Upper lobe of right lung (tissue), 1 donor: ENCODE data around the gene KPNA4. TPM values are rescaled to one million over a fixed set of nuclear protein-coding genes. Genes with fewer than 3 reads are reported as not detected.

Source experiments
- ATAC-seq: fragments of 200-7000 bp; cut with Tn5 transposase; one replicate; pipeline ENCODE4 v1.9.1; 2020; ENCODE audit warnings: mild to moderate bottlenecking, moderate library complexity
- DNase-seq: peaks from one replicate; pipeline ENCODE4 v3.0.0-alpha.2; 2020
- H3K27ac ChIP-seq: fragments of 200-600 bp; one replicate; pipeline ENCODE4 v1.8.0; 2022
- H3K27me3 ChIP-seq: fragments of 200-600 bp; one replicate; pipeline ENCODE4 v1.8.0; 2022; ENCODE audit warnings: mild to moderate bottlenecking
- H3K36me3 ChIP-seq: fragments of 200-600 bp; one replicate; pipeline ENCODE4 v1.8.0; 2022
- H3K4me1 ChIP-seq: fragments of 200-600 bp; one replicate; pipeline ENCODE4 v1.8.0; 2022
- H3K4me3 ChIP-seq: fragments of 200-600 bp; one replicate; pipeline ENCODE4 v1.8.0; 2022; ENCODE audit warnings: mild to moderate bottlenecking
- H3K9me3 ChIP-seq: fragments of 200-600 bp; one replicate; pipeline ENCODE4 v1.8.0; 2022
- intact Hi-C: fragments of 100-400 bp; cut with DNase I; formaldehyde crosslinking; loops from one replicate; pipeline ENCODE4 v1.11.0; 2022
- total RNA-seq: library from RNA; stranded (reverse); fragmentation: NEBNext Ultra II Directional; extraction: Animal tissue kit (Norgen Biotek cat#: 25700); gene quantifications from one replicate; pipeline ENCODE4 v1.2.1, GENCODE V29; 2021
- TF ChIP-seq, protein P1 (sequence below): fragments of 200-600 bp; IDR thresholded peaks from one replicate; pipeline ENCODE4 v1.8.0; 2022; ENCODE audit warnings: antibody characterized with exemption
- donor health status: DM: no; HTN: yes; CAD: no; lungs with severe emphysema.

Gene KPNA4
- total RNA-seq, 1 donor from 2014 or later: 56.3 TPM

- TF ChIP-seq, protein P1, sequence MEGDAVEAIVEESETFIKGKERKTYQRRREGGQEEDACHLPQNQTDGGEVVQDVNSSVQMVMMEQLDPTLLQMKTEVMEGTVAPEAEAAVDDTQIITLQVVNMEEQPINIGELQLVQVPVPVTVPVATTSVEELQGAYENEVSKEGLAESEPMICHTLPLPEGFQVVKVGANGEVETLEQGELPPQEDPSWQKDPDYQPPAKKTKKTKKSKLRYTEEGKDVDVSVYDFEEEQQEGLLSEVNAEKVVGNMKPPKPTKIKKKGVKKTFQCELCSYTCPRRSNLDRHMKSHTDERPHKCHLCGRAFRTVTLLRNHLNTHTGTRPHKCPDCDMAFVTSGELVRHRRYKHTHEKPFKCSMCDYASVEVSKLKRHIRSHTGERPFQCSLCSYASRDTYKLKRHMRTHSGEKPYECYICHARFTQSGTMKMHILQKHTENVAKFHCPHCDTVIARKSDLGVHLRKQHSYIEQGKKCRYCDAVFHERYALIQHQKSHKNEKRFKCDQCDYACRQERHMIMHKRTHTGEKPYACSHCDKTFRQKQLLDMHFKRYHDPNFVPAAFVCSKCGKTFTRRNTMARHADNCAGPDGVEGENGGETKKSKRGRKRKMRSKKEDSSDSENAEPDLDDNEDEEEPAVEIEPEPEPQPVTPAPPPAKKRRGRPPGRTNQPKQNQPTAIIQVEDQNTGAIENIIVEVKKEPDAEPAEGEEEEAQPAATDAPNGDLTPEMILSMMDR: no peak
- intact Hi-C loops: no loop called here
- H3K27ac ChIP-seq: no peak overlapping the region
- ATAC-seq (no peak), DNase-seq (no peak)
- H3K4me1 ChIP-seq: peaks cover 14% of the 10 kb centered on the region
- no peaks in the 10 kb centered on the region for H3K36me3 ChIP-seq
- H3K4me3 ChIP-seq: no peak overlapping the region
- H3K9me3 ChIP-seq: no peaks in the 10 kb centered on the region
- H3K27me3 ChIP-seq: no peaks in the 10 kb centered on the region
These were observed 4.7 kb upstream of the KPNA4 start for GRCh38 chr3:160569894-160570652.

DNA sequence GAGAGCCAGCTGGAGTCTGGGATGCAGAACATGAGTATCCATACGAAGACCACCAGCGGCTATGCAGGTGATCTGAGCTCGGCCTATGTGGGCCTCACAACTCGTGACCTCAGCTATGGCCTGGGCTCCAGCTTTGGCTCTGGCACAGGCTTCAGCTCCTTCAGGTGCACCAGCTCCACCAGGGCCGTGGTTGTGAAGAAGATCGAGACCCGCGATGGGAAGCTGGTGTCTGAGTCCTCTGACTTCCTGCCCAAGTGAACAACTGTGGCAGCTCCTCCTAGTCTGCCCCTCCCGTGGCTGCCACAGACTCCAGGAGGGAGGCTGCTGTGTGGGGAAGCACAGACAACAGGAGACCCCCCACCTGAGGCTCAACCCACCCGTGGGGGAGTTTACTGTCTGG, 3.6 kb upstream of the KPNA4 start:
- TF ChIP-seq, protein P1: no peak
- intact Hi-C loops: no loop called here

DNA sequence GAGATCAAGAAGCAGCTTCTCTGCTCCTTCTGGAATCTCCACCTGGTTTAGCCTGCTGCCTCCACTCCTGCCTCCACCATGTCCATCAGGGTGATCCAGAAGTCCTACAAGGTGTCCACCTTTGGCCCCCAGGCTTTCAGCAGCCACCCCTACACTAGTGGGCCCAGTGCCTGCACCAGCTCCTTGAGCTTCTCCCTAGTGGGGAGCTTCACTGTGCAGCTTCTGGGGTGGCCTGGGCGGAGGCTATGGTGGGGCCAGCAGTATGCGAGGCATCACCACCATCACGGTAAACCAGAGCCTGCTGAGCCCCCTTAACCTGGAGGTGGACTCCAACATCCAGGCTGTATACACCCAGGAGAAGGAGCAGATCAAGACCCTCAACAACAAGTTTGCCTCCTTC, 2.4 kb upstream of the KPNA4 start:
- ATAC-seq (no peak), DNase-seq (peak; percentile 56)
- Histone ChIP-seq H3K9me3 (no peaks in the 10 kb centered on the region), H3K4me1 (peaks cover 28% of the 10 kb centered on the region), H3K36me3 (no peaks in the 10 kb centered on the region), H3K27me3 (no peaks in the 10 kb centered on the region), H3K27ac (no peak overlapping the region), H3K4me3 (no peak overlapping the region)
- intact Hi-C loops: no loop called here
- TF ChIP-seq, protein P1: no peak

More for the DNA sequence above, 3.6 kb upstream of the KPNA4 start:
- DNase-seq: peak; percentile 57
- no peaks in the 10 kb centered on the region for H3K9me3 ChIP-seq
- peaks cover 16% of the 10 kb centered on the region for H3K4me1 ChIP-seq
- no peak for ATAC-seq
- H3K36me3 ChIP-seq: no peaks in the 10 kb centered on the region
- H3K27me3 ChIP-seq: no peaks in the 10 kb centered on the region
- no peak overlapping the region for H3K4me3 ChIP-seq
- no peak overlapping the region for H3K27ac ChIP-seq

GRCh38 chr3:160566499-160566898, 1.1 kb upstream of the KPNA4 start:
- Histone ChIP-seq H3K27me3 (no peaks in the 10 kb centered on the region), H3K27ac (peak overlapping the region; percentile 98), H3K9me3 (no peaks in the 10 kb centered on the region), H3K36me3 (no peaks in the 10 kb centered on the region), H3K4me1 (peaks cover 41% of the 10 kb centered on the region), H3K4me3 (peak overlapping the region; percentile 84)
- TF ChIP-seq, protein P1: no peak
- ATAC-seq: no peak
- intact Hi-C loops: no loop called here
- DNase-seq: no peak

GRCh38 chr3:160564949-160565441, 376 bp downstream of the KPNA4 start:
- no peaks in the 10 kb centered on the region for H3K36me3 ChIP-seq
- H3K27ac ChIP-seq: peak overlapping the region; percentile 98
- H3K9me3 ChIP-seq: no peaks in the 10 kb centered on the region
- peaks cover 56% of the 10 kb centered on the region for H3K4me1 ChIP-seq
- peak; percentile 89 for DNase-seq
- TF ChIP-seq, protein P1: no peak
- no peaks in the 10 kb centered on the region for H3K27me3 ChIP-seq
- H3K4me3 ChIP-seq: peak overlapping the region; percentile 84
- peak; percentile 72 for ATAC-seq
- intact Hi-C loops: no loop called here
